HFFc6 (cell line): Measurements from ENCODE around the gene PEX3. TPM values are rescaled to one million over a fixed set of nuclear protein-coding genes. Genes with fewer than 3 reads are reported as not detected.

ENCODE experiments used
- DNase-seq: peaks from one replicate; pipeline ENCODE4 v3.0.0-alpha.2; 2018
- H3K27ac Mint-ChIP-seq: 2 replicates; pipeline ENCODE4 v1.8.0; 2020; ENCODE audit warnings: mild to moderate bottlenecking, mixed read lengths
- H3K27me3 Mint-ChIP-seq: 2 replicates; pipeline ENCODE4 v1.8.0; 2021; ENCODE audit warnings: mild to moderate bottlenecking, moderate library complexity, mixed read lengths; ENCODE audit not compliant: insufficient read depth
- H3K36me3 Mint-ChIP-seq: 2 replicates; pipeline ENCODE4 v1.8.0; 2021; ENCODE audit warnings: low read depth, mixed read lengths
- H3K4me1 Mint-ChIP-seq: 2 replicates; pipeline ENCODE4 v1.8.0; 2020; ENCODE audit warnings: low read depth, mixed read lengths
- H3K4me3 Mint-ChIP-seq: 2 replicates; pipeline ENCODE4 v1.8.0; 2020; ENCODE audit warnings: mild to moderate bottlenecking, moderate library complexity, mixed read lengths
- H3K9me3 Mint-ChIP-seq: 2 replicates; pipeline ENCODE4 v1.8.0; 2020; ENCODE audit warnings: mild to moderate bottlenecking, mixed read lengths
- CTCF ChIP-seq: fragments of 200-600 bp; sonication (generic); IDR thresholded peaks from 2 replicates; pipeline ENCODE4 v1.5.0; 2021; ENCODE audit warnings: antibody characterized with exemption, mild to moderate bottlenecking
- long read RNA-seq: library from polyadenylated mRNA; unstranded; transcript quantifications from one replicate; pipeline ENCODE4 v2.0.0, GENCODE V29; 2019
- total RNA-seq, 6 experiments: library from RNA; stranded (reverse); fragmentation: NEBNext Ultra II Directional; extraction: Animal tissue kit (Norgen Biotek cat#: 25700); gene quantifications; 2 replicates in 1 of 6; 3 replicates in 5 of 6; pipeline ENCODE4 v1.2.3, GENCODE V29; 2021

The PEX3 gene
- 10 to 100 TPM; 18.7 to 23.7 (median 20.4) TPM for total RNA-seq
- long read RNA-seq, transcript PEX3-201 (12 exons, 1,969 nt) = major isoform, 37 of 39 reads
- long read RNA-seq, partial matches to known transcripts = 0 of 39 reads
- long read RNA-seq, other reads (novel, unspliced or antisense) = 2 of 39 reads

GRCh38 chr6:143450453-143451371 is at the start of gene PEX3, which contains the start of gene ADAT2:
Gene PEX3, plus strand, starts transcription at chr6:143450805. Its CDS starts 238 bp downstream, at chr6:143451043.
Gene ADAT2, minus strand, starts transcription at chr6:143450695. Its CDS starts 37 bp downstream, at chr6:143450658.
- H3K4me3 Mint-ChIP-seq = peak within 1 kb of the TSS; percentile 99
- H3K27me3 Mint-ChIP-seq = no peaks in the 10 kb centered on the region; the same call in 1 of the 2 replicates
- no peak for TF ChIP-seq CTCF
- H3K36me3 Mint-ChIP-seq = no peaks in the 10 kb centered on the region
- H3K27ac Mint-ChIP-seq = peak within 1 kb of the TSS; percentile 98
- peak; percentile 96 for DNase-seq
- H3K4me1 Mint-ChIP-seq = peaks cover 25% of the 10 kb centered on the region
- no peaks in the 10 kb centered on the region for H3K9me3 Mint-ChIP-seq

- Mint-ChIP-seq H3K36me3 (no peaks in the 10 kb centered on the region), H3K27ac (no peak overlapping the region), H3K4me1 (peaks cover 38% of the 10 kb centered on the region), H3K27me3 (peaks cover 20% of the 10 kb centered on the region), H3K4me3 (no peak overlapping the region), H3K9me3 (no peaks in the 10 kb centered on the region)
- DNase-seq = no peak
- no peak for TF ChIP-seq CTCF
Observed at GRCh38 chr6:143401068-143401446, 49.5 kb upstream of the PEX3 start.

GRCh38 chr6:143401636-143402370 is 48.8 kb upstream of the PEX3 start:
- DNase-seq = no peak
- peaks cover 20% of the 10 kb centered on the region for H3K27me3 Mint-ChIP-seq
- no peaks in the 10 kb centered on the region for H3K9me3 Mint-ChIP-seq
- TF ChIP-seq CTCF = no peak
- peaks cover 42% of the 10 kb centered on the region for H3K4me1 Mint-ChIP-seq
- no peaks in the 10 kb centered on the region for H3K36me3 Mint-ChIP-seq
- no peak overlapping the region for H3K27ac Mint-ChIP-seq
- no peak overlapping the region for H3K4me3 Mint-ChIP-seq

GRCh38 chr6:143402721-143403336 is 47.8 kb upstream of the PEX3 start:
- Mint-ChIP-seq H3K9me3 (no peaks in the 10 kb centered on the region), H3K36me3 (no peaks in the 10 kb centered on the region), H3K27me3 (peaks cover 20% of the 10 kb centered on the region), H3K27ac (no peak overlapping the region), H3K4me3 (no peak overlapping the region), H3K4me1 (peaks cover 34% of the 10 kb centered on the region)
- TF ChIP-seq CTCF = no peak
- no peak for DNase-seq
